WTC11 (cell line): ENCODE measurements around the gene CREB3L4. TPM values are rescaled to one million over a fixed set of nuclear protein-coding genes. Genes with fewer than 3 reads are reported as not detected.

Source experiments
- ATAC-seq: fragments of 200-7000 bp; cut with Tn5 transposase; 2 replicates; pipeline ENCODE4 v1.10.0; 2021; ENCODE audit warnings: mild to moderate bottlenecking, moderate library complexity
- CTCF ChIA-PET: fragments of 300-600 bp; sonication (Branson Sonifier 250); formaldehyde crosslinking; loops from one replicate; lab custom pipeline; 2021; ENCODE audit warnings: antibody characterized with exemption; lab: Charles Lee
- POLR2A ChIA-PET: fragments of 350-600 bp; sonication (Branson Sonifier 250); formaldehyde crosslinking; loops from one replicate; lab custom pipeline; 2021; ENCODE audit warnings: antibody characterized with exemption; lab: Charles Lee
- DNase-seq: peaks from one replicate; pipeline ENCODE4 v3.0.0; 2021; ENCODE audit warnings: low spot score
- H3K27ac Mint-ChIP-seq: 2 replicates; pipeline ENCODE4 v1.8.0; 2021; ENCODE audit warnings: mixed read lengths
- H3K27me3 Mint-ChIP-seq: 2 replicates; pipeline ENCODE4 v1.8.0; 2021; ENCODE audit warnings: low read depth, mild to moderate bottlenecking, moderate library complexity, mixed read lengths
- H3K36me3 Mint-ChIP-seq: 2 replicates; pipeline ENCODE4 v1.8.0; 2021; ENCODE audit warnings: mixed read lengths
- H3K4me1 Mint-ChIP-seq: 2 replicates; pipeline ENCODE4 v1.8.0; 2022; ENCODE audit warnings: mixed read lengths
- H3K4me3 Mint-ChIP-seq: 2 replicates; pipeline ENCODE4 v1.8.0; 2021; ENCODE audit warnings: mild to moderate bottlenecking, moderate library complexity, mixed read lengths
- H3K9me3 Mint-ChIP-seq: 2 replicates; pipeline ENCODE4 v1.8.0; 2021; ENCODE audit warnings: mixed read lengths
- ATF1 ChIP-seq: sonication (generic); formaldehyde crosslinking; IDR thresholded peaks from 2 replicates; pipeline ENCODE4 v1.8.1; 2023; ENCODE audit warnings: mild to moderate bottlenecking, moderate library complexity, missing genetic modification reagents
- CTCF ChIP-seq: fragments of 200-600 bp; IDR thresholded peaks from 2 replicates; pipeline ENCODE4 v1.8.0; 2022; ENCODE audit warnings: antibody characterized with exemption
- ESRRA ChIP-seq: sonication (generic); formaldehyde crosslinking; IDR thresholded peaks from 2 replicates; pipeline ENCODE4 v1.8.1; 2022; ENCODE audit warnings: mild to moderate bottlenecking, missing genetic modification reagents, borderline replicate concordance
- IRF1 ChIP-seq: sonication (generic); formaldehyde crosslinking; IDR thresholded peaks from 2 replicates; pipeline ENCODE4 v1.8.0; 2023; ENCODE audit warnings: missing genetic modification reagents
- MXD4 ChIP-seq: fragments of 250-450 bp; sonication (Bioruptor Pico); IDR thresholded peaks from 2 replicates; pipeline ENCODE4 v1.8.0; 2021; ENCODE audit warnings: mild to moderate bottlenecking, moderate library complexity, borderline replicate concordance
- MYBL2 ChIP-seq: sonication (generic); formaldehyde crosslinking; IDR thresholded peaks from 2 replicates; pipeline ENCODE4 v1.8.1; 2023; ENCODE audit warnings: mild to moderate bottlenecking, moderate library complexity, missing genetic modification reagents
- NFE2L1 ChIP-seq: sonication (generic); formaldehyde crosslinking; IDR thresholded peaks from 2 replicates; pipeline ENCODE4 v1.8.1; 2023; ENCODE audit warnings: missing genetic modification reagents
- NR3C1 ChIP-seq: sonication (generic); formaldehyde crosslinking; conservative IDR thresholded peaks from 2 replicates; pipeline ENCODE4 v1.8.1; 2023; ENCODE audit warnings: low read depth, mild to moderate bottlenecking, missing genetic modification reagents
- PRDM15 ChIP-seq: sonication (generic); formaldehyde crosslinking; IDR thresholded peaks from 2 replicates; pipeline ENCODE4 v1.8.0; 2022; ENCODE audit warnings: missing genetic modification reagents
- SOX15 ChIP-seq: fragments of 250-450 bp; sonication (Bioruptor Pico); IDR thresholded peaks from 2 replicates; pipeline ENCODE4 v1.9.0; 2021; ENCODE audit warnings: mild to moderate bottlenecking
- STAT6 ChIP-seq: sonication (generic); formaldehyde crosslinking; conservative IDR thresholded peaks from 2 replicates; pipeline ENCODE4 v1.8.1; 2023; ENCODE audit warnings: mild to moderate bottlenecking, low read depth, missing genetic modification reagents, moderate library complexity
- TEAD1 ChIP-seq: sonication (generic); formaldehyde crosslinking; IDR thresholded peaks from 2 replicates; pipeline ENCODE4 v1.8.0; 2022; ENCODE audit warnings: mild to moderate bottlenecking, missing genetic modification reagents
- TP53 ChIP-seq: sonication (generic); formaldehyde crosslinking; IDR thresholded peaks from 2 replicates; pipeline ENCODE4 v1.8.1; 2023; ENCODE audit warnings: mild to moderate bottlenecking, missing genetic modification reagents
- ZMAT4 ChIP-seq: fragments of 250-450 bp; sonication (Bioruptor Pico); IDR thresholded peaks from 2 replicates; pipeline ENCODE4 v1.9.0; 2021; ENCODE audit warnings: mild to moderate bottlenecking
- ZNF121 ChIP-seq: sonication (generic); formaldehyde crosslinking; IDR thresholded peaks from 2 replicates; pipeline ENCODE4 v1.8.0; 2023; ENCODE audit warnings: missing genetic modification reagents
- ZNF396 ChIP-seq: fragments of 250-450 bp; sonication (Bioruptor Pico); IDR thresholded peaks from 2 replicates; pipeline ENCODE4 v1.8.0; 2021; ENCODE audit warnings: mild to moderate bottlenecking, moderate library complexity, borderline replicate concordance
- ZNF425 ChIP-seq: fragments of 250-450 bp; sonication (Bioruptor Pico); conservative IDR thresholded peaks from 2 replicates; pipeline ENCODE4 v1.9.0; 2021; ENCODE audit warnings: mild to moderate bottlenecking
- total RNA-seq: library from RNA; stranded (reverse); gene quantifications from 3 replicates; pipeline ENCODE4 v1.2.3, GENCODE V29; 2021

CREB3L4 gene
- total RNA-seq, 1 experiment from 2014 or later = 33.1 TPM

DNA sequence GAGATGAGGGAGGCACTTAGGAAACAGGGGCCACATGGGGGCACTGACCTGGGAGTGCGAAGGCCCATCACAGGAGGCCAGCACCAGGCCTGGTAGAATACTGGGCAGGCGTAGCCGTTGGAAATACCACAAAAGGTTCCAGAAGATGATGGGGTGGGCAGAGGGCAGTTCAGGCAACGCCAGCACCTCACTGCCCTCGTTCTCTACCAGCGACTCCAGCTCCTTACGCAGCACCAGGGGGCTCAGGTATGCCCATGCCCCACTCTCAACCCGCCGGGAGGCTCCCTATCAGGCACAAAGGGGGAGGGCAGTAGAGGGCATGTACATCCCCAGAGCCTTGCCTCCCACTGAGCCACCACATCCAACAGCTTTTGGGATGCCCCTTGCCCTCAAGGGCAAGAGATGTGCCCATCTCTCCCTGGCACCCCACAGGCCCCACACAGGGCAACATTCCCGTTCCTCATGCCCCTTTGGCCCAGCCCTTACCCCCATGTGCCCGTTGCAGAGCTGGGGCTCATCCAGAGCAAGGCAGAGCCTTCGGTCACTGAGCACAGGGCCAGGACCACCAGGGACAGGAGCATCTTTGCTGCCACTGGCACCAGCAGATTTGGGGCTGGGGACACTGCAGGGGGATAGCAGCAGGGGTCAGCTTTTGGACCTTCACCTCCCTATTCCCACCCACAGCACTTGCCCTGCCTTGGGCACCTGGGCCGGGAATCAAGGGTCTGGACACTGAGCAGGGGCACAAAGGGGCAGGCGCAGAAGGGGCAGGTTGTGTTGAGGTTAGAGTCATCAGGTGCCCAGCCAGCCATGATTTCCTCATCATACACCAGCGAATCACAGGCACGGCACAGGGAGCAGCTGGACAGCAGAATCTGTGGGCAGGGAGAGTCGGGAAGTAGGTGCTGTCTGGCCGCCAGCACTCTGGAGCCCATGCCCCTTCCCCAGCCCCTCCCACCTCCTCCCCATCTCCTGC lies 35.3 kb upstream of the CREB3L4 start:
- DNase-seq = no peak
- H3K27ac Mint-ChIP-seq = no peak overlapping the region
- TF ChIP-seq STAT6 (CRISPR knock-in tag) = no peak
- no peak for TF ChIP-seq TEAD1 (CRISPR knock-in tag)
- TF ChIP-seq TP53 (CRISPR knock-in tag) = no peak
- no peak for TF ChIP-seq PRDM15 (CRISPR knock-in tag)
- CTCF ChIA-PET = no interaction called here
- no peaks in the 10 kb centered on the region for H3K9me3 Mint-ChIP-seq
- H3K36me3 Mint-ChIP-seq = peaks cover 47% of the 10 kb centered on the region
- H3K27me3 Mint-ChIP-seq = no peaks in the 10 kb centered on the region
- ATAC-seq = no peak
- POLR2A ChIA-PET = no interaction called here
- H3K4me3 Mint-ChIP-seq = no peak overlapping the region
- H3K4me1 Mint-ChIP-seq = no peaks in the 10 kb centered on the region

- DNase-seq (no peak), ATAC-seq (no peak)
- POLR2A ChIA-PET = no interaction called here
- H3K27me3 Mint-ChIP-seq = no peaks in the 10 kb centered on the region
- no peak overlapping the region for H3K4me3 Mint-ChIP-seq
- peaks cover 51% of the 10 kb centered on the region for H3K36me3 Mint-ChIP-seq
- CTCF ChIA-PET = no interaction called here
- no peaks in the 10 kb centered on the region for H3K9me3 Mint-ChIP-seq
- no peaks in the 10 kb centered on the region for H3K4me1 Mint-ChIP-seq
- H3K27ac Mint-ChIP-seq = no peak overlapping the region
- TF ChIP-seq MXD4 (CRISPR knock-in tag) (no peak), ATF1 (CRISPR knock-in tag) (no peak), ZMAT4 (no peak), ZNF425 (CRISPR knock-in tag) (no peak), ZNF121 (no peak), ZNF396 (CRISPR knock-in tag) (no peak), MYBL2 (CRISPR knock-in tag) (no peak), STAT6 (CRISPR knock-in tag) (no peak), NFE2L1 (CRISPR knock-in tag) (no peak), CTCF (no peak), ESRRA (CRISPR knock-in tag) (no peak), SOX15 (CRISPR knock-in tag) (no peak), NR3C1 (no peak), IRF1 (CRISPR knock-in tag) (no peak)
Observed at GRCh38 chr1:153933430-153933829, 34.3 kb upstream of the CREB3L4 start.
